GM19467 (cell line): ENCODE measurements around the gene CTSA.
"Not testable (repeated sequence)": the region's sequence is repeated elsewhere in the genome, so short reads cannot be mapped to it uniquely, and the experiment has no call there.

Source experiments
- ATAC-seq: cut with Tn5 transposase; IDR thresholded peaks from one replicate; pipeline ENCODE4 v1.9.1; 2021; ENCODE audit warnings: mild to moderate bottlenecking, moderate library complexity; ENCODE audit not compliant: unreplicated experiment

CTSA gene

DNA sequence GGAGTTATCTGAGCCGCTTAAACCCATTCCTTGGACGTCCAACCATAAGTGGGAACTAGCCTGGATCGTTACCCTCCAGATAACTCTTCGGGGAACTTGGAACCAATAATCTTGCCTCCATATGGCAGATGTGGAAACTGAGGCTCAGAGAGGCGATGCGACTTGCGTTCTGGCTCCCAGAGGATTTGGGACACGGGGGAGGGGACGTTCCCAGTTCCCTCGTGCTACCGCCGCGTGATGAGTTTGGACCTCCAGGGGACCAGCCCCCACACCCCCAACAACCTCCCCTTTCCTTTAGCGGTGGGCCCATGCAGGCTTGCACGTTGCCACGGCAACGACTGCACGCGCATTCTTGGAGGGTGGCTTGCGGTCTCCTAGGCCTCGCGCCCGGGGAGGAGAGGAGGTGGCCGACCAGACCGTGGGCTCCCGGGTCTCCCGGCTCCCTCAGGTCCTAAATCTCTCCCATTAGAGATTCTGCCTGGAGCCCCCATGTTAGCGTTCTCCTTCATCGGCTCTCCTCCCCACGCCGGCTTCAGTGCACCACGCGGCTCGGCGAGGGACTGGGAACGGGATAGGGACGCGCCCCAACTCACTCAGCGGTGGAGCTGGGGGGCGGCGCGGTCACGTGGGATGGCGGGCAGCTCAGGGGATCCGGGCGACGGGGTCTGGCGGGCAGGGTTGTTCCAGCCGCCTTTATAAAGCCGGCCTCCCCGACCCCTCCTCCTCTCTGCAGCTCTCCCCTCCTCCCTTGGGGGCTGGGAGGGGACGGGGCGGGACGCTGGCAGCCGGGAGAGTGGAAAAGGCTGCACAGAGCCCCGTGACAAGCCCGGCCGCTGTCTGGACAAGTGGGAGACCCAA, 20.6 kb downstream of the CTSA start, which contains the start of gene PLTP:
Gene PLTP, minus strand, starts transcription at position 670 of the 858 bp plus-strand sequence. CDS start 703 bp downstream, outside the sequence.
- ATAC-seq = no peak

DNA sequence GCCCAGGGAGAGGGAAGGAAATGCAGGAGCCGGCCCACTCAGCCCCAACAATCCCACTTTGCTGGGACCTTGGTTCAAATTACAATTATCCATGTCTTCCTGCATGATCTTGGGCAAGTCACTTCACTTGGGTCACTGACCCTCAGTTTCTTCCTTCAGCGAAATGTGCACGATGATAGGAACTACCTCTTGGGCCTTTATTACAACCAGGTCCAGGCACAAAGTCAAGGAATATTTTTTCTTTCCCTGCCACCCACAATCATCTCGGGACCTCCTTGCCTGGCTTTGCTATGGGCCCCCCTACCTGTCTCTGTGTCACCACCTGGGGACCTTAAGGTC, 21.2 kb downstream of the CTSA start:
- ATAC-seq = no peak

DNA sequence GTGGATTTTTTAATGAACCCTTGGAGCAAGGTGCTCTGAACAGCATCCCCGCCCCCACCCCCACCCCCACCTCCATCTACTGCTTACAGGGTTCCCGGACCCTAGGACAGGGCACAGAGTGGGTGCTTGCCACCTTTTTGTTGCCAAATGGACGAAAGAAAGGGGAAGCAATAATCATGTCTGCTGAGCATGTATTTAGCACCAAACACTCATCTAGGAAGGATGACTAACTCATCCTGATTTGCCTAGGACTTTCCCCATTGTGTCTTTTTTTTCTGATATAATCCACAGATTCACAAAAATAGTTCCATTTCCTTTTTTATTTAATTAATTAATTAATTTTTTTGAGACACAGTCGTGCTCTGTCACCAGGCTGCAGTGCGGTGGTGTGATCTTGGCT, 22.0 kb downstream of the CTSA start:
- ATAC-seq = no peak

DNA sequence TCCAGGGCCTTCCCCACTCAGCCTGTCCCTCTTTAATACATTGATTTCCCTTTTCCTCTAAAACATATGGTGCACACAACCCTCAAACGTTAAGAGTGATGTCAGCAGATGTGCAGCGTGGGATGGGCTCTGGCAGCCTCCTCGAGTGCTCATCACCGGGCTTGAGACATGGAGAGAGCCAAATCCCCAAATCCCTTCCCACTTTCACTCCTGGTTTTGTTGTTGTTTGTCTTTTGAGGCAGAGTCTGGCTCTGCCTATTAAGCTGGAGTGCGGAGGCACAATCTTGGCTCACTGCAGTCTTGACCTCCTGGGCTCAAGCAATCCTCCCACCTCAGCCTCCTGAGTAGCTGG, 26.6 kb downstream of the CTSA start:
- no peak for ATAC-seq

DNA sequence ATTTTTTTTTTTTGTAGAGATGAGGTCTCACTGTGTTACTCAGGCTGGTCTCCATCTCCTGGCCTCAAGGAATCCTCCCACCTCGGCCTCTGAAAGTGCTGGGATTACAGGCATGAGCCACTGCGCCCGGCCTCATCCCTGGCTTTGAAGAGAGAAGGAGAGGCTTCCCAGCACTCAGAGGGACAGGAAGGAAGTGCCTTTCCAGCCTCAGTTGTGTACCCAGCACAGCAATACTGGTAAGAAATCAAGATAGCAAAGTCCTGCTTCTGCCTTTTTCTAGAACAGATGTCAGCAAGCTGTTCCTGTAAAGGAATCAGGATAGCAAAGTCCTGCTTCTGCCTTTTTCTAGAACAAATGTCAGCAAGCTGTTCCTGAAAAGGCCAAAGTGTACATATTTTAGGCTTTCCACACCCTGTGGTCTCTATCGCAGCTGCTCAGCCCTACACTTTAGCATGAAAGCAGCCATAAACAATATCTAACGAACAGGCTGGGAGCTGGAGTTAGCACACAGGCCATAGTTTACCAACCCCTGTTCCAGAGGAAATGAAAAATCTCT, 27.1 kb downstream of the CTSA start:
- no peak for ATAC-seq

DNA sequence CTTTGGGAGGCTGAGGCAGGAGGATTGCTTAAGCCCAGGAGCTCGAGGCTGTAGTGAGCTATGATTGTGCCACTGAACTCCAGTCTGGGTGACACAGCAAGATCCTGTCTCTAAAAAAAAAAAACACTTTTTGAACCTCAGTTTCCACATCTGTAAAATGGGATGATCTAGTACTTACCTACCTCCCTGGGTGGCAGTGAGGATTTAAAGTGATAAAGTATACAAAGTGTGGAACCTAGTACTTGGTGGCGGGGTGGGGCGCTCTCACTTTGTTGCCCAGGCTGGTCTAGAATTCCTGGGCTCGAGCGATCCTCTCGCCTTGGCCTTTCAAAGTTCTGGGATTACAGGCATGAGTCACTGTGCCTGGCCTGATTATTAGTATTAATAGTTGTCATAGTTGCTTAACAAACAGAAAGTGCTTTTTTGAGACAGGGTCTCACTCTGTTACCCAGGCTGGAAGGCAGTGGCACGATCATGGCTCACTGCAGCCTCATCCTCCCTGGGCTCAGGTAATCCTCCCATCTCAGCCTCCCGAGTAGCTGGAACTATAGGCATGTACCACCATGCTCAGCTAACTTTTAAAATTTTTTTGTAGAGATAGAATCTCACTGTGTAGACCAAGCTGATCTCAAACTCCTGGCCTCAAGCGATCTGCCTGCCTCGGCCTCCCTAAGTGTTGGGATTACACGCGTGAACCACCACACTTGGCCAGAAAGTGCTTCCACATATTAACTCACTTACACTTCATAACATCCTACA, 27.8 kb downstream of the CTSA start:
- no peak for ATAC-seq

DNA sequence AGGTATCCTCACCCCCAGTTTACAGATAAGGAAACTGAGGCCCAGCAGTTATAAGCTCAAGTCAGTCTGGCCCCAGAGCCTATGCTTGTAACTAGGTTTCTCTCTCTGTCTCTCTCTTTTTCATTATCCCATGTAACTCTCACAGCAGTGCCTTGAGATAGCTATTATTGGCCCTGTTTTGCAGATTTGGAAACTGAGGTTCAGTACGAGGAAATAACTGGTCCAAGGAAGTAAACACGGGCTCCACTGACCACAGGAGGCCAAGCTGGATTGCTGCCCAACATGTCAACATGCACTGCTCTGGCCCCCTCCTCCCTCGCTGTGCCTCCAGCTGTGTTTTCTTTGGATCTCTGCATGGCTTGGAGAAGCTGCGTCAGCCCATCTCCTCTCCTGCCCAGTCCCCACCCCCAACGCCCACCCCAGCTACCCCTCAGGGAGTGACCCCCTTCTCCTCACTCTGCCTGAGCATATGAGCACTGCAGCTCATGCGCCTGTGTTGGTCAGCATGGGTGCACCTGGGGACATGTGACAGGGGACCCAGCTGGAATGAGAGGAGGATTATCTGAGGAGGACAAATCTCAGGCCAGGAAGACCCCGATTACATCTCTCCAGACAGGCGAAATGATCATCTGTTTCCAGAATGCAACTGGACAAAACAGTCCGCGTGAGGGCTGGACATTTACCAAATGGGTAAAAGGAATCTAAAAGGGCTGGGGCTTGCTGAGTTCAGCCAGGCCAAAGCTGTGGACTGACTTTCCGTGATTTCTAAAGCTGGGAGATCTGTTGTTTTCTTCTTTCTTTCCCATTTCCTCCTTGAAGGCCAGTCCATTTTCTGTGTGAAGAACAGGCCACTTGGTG, 28.6 kb downstream of the CTSA start:
- no peak for ATAC-seq

DNA sequence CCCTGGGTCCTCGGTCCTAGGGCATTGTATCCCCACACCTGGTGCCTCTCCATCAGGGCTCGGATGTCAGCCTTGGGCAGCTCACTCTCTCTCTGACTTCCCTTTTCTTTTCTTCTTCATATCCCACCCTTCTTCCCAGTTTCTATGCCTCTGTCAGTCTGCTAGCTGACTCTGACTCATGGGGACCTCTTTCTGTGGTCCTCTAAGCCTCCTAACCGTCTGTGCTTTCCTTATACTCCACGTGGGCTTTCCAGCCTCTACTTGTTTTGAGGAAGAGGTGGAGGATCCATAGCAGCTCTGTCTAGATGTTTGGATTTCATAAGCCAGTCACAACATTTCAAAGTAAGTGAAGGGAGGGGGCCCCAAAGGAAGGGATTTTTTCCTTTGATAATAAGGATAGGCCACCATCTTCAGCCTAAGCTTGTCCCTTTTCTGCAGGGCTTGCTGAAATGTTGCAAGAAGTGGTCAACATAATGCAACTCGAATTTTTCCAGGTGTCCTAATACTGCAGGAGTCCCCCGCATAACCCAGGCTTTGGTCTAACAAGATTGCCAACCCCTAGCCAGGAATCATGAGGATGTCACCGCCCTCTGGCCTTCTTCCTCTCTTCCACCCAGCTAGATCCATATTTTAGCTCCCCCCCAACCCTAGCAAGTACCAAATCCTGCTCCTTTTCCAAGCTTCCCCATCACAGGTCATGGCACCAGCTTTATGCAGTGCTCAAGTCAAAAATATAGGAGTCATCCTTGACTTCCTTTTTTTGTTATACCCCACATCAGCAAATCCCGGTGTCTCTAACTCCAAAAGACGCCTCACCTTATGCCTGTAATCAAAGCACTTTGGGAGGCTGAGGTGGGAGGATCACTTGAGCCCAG, 29.6 kb downstream of the CTSA start:
- no peak for ATAC-seq

DNA sequence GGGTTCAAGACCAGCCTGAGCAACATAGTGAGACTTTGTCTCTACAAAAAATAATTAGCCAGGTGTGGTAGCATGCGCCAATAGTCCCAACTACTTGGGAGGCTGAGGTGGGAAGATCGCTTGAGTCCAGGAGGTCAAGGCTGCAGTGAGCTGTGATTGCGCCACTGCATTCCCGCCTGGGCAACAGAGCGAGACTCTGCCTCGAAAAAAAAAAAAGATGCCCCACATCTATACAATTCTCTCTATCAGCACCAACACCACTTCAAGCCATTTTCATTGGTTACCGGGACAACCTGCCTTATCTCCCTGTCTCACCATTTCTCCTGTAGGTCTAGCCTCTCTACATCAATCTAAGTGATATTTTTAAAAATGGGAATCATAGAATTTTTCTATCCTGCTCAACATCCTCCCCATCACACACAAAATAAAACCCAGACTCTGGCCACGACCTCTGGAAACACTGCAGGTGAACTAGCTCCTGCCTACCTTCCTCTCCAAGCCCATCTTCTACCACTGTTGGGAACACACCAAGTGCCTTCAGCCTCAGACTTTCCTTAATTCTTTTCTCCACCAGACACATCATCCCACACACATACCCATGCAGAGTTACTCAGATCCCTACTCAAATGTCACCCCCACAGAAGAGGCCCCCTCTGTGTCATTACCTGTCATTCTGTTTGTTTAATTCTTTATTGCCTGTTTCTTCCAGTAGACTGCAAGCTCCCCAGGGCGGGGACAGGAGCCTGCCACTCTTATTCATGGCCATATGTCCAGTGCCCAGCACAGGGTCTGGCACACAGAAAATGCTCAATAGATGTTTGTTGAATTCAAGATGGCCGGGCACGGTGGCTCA, 30.4 kb downstream of the CTSA start:
- ATAC-seq = no peak

DNA sequence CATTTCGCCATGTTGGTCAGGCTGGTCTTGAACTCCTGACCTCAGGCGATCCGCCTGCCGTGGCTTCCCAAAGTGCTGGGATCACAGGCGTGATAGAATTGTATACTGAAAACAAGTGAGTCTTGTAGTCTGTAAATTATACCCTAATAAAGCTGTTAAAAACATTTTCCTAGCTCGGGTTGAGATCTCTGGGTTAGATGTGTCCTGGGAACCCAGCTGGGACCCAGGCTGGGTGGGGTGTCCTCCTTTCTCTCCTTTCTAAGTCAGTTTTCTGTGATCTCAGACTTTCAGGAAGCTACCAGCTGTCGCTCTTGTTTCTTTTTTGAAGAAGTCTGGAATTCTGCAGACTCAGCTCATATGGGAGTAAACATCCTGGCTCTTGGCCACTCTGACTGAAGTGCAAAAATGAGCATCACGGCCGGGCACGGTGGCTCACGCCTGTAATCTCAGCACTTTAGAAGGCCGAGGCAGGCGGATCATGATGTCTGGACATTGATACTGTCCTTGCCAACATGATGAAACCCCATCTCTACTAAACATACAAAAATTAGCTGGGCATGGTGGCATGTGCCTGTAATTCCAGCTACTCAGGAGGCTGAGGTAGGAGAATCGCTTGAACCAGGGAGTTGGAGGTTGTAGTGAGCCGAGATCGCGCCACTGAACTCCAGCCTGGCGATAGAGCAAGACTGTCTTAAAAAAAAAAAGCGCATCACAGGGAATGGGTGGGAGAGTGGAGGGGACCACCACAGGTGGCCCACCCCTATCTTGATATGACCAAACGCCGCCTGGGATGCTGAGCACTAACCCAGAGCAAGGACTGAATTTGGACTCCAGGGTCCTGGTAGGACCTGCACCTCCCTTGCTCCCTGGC, 33.5 kb downstream of the CTSA start:
- no peak for ATAC-seq

DNA sequence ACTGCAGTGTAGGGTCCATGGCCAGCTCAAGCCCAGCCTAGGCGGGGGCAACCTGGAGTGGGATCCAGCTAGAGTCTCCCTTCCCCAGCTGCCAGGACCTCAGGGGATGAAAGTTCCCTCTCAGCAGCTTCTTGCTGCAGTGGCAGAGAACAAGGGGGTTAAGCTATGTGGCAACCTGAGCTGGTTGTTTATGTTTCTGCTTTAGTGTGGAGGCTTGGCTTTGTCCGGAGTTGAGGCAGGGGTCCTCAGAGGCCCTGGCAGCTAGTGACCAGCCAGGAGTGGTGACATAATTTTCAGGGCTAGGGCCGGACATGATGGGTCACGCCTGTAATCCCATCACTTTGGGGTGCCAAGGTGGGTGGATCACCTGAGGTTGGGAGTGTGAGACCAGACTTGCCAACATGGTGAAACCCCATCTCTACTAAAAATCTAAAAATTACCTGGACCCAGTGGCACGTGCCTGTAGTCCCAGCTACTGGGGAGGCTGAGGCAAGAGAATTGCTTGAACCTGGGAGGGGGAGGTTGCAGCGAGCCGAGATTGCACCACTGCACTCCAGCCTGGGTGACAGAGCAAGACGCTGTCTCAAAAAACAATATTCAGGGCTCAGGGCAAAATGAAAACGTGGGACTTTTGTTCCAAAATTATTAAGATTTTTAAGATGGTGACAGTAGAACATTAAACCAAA, 34.8 kb downstream of the CTSA start:
- no peak for ATAC-seq

DNA sequence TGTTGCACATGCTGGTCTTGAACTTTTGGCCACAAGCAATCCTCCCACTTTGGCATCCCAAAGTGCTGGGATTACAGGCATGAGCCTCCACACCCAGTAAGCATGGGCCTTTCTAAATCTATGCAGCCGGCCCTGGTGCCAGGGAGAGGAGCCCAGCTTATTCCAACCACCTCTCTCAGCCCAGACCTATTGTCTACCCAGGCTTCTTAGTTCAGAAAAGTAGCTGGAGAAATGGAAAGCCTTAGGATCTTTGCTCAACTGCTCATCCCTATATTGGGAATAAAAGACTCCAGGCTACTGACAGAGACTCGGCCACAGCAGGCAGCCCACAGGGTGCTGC, 35.6 kb downstream of the CTSA start:
- no peak for ATAC-seq

DNA sequence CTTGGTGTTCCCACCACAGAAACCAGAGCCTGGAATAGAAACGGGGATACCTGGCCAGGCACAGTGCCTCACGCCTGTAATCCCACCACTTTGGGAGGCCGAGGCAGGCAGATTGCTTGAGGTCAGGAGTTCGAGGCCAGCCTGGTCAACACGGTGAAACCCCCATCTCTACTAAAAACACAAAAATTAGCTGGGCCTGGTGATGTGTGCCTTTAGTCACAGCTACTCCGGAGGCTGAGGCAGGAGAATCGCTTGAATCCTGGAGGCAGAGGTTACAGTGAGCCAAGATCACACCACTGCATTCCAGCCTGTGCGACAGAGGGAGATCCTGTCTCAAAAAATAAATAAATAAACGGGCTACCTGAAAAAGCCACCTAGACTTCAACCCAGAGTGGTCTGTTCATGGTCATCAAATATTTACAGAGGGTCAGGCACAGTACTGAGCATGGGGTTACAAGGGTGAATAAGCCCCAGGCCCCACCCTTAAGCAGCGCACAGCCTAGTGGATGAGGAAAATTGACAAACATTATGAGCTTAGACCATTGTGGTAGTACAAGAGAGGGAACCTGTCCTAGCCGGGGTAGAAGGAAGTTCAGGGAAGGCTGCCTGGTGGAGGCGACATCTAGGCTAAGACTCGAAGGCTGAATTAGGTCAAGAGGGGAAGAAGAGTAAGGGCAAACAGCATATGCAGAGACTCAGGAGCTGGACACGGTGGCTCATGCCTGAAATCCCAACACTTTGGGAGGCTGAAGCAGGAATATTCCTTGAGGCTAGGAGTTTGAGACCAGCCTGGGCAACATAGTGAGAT, 36.1 kb downstream of the CTSA start:
- no peak for ATAC-seq

DNA sequence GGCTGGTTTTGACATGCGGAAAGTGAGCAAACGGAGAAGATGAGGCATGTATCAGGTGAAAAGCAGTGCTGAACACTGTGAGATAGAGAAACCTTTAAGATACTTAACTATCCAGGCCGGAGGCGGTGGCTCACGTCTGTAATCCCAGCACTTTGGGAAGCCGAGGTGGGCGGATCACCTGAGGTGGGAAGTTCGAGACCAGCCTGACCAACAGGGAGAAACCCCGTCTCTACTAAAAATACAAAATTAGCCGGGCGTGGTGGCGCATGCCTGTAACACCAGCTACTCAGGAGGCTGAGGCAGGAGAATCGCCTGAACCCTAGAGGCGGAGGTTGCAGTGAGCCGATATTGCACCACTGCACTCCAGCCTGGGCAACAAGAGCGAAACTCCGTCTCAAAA, 40.5 kb downstream of the CTSA start:
- not testable (repeated sequence) for ATAC-seq

DNA sequence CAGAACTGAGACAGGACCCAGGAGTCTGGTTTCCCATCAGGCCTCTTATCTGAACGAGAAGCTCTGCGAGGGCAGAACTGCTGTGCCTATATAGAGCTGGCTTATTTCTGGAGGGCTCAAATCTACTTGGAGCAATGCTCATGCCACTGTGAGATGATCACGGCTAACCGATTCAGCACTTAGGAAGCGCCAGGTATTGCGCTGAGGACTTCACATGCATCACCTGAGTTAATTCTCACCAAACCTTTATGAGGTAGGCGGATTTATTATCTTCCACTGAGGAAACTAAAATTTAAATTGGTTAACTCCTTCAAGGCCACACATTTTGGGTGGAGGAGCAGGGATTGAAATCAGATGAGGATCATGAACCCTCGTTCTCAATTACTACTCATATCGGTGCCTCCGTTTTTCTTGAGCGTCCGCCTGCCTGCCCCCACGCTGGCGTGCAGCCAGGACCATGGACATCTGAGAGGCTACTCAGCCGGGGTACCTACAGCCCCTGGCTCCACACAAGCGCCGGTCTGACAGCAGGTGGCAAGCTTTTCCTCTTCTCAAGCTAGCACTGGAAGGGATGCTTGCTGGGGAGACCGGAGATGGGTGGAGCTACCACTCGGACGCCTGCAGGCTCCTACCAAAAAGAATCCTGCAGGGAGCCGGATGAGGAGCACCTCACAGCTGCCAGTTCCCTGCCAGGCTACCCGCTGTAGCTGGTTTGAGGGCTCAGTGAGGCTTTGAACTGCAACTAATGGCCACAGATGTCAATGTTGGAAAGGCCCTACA, 42.3 kb downstream of the CTSA start:
- no peak for ATAC-seq

DNA sequence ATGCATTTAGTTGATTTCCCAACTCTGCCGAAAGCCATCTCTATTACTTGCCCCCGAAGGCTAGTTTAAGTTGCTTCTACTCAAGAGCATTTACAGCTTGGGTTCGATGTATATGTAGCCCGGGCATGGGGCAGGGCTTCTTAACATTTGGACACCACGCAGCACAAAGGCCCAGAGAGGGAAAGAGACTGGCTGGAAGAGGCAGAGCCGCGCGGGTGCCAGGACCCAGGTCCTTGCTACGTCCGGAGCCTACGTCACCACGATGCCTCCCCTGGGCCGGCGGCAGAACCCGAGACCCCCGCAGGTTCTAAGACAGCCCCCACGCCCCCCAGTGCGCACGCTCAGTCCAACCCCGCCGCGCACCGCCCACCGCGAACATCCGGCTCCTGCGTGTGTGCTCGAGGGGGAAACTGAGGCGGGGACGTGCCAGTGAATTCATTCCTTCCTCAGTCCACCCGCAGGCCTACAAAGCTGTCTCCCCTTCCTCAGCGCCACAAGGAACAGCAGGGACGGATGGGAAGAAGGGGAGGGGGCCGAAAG, 43.0 kb downstream of the CTSA start:
- ATAC-seq = peak; percentile 3
